Measurements from ENCODE around the gene PROCR.
"Not testable (repeated sequence)": the region's sequence is repeated elsewhere in the genome, so short reads cannot be mapped to it uniquely, and the experiment has no call there.

The PROCR gene

GRCh38 chr20:35164531-35164930 is 7.3 kb upstream of the PROCR start:
- not testable (repeated sequence) for DNase-seq

- DNase-seq = no peak
Observed at GRCh38 chr20:35165221-35166185, 6.4 kb upstream of the PROCR start.

GRCh38 chr20:35166242-35166830 is 5.5 kb upstream of the PROCR start:
- peak in 6 of 56 donors; percentile 0 to 10 (median 3) for DNase-seq

- DNase-seq = no peak
Observed at GRCh38 chr20:35167787-35168186, 4.1 kb upstream of the PROCR start.

- not testable (repeated sequence) for DNase-seq
Observed at GRCh38 chr20:35168701-35169409, 3.0 kb upstream of the PROCR start.

GRCh38 chr20:35171438-35171752 is 477 bp upstream of the PROCR start:
- no peak for DNase-seq

GRCh38 chr20:35172434-35172806 is 548 bp downstream of the PROCR start:
- no peak for DNase-seq

GRCh38 chr20:35173576-35174192 is 1.8 kb downstream of the PROCR start:
- no peak for DNase-seq

- DNase-seq = peak in 11 of 56 donors; percentile 0 to 19 (median 4)
Observed at GRCh38 chr20:35174458-35175216, 2.8 kb downstream of the PROCR start.

GRCh38 chr20:35176132-35176531 is 4.3 kb downstream of the PROCR start:
- no peak for DNase-seq

GRCh38 chr20:35179292-35180212 is 7.7 kb downstream of the PROCR start:
- DNase-seq = no peak

- DNase-seq = no peak
Observed at GRCh38 chr20:35180266-35180665, 8.4 kb downstream of the PROCR start.

- DNase-seq = no peak
Observed at GRCh38 chr20:35181731-35182130, 9.9 kb downstream of the PROCR start.

- not testable (repeated sequence) for DNase-seq
Observed at GRCh38 chr20:35186691-35187289, 14.9 kb downstream of the PROCR start.

- DNase-seq = no peak
Observed at GRCh38 chr20:35187584-35188190, 15.8 kb downstream of the PROCR start.

- not testable (repeated sequence) for DNase-seq
Observed at GRCh38 chr20:35189223-35189622, 17.4 kb downstream of the PROCR start.

GRCh38 chr20:35190556-35190955 is 18.7 kb downstream of the PROCR start:
- DNase-seq = no peak

- DNase-seq = no peak
Observed at GRCh38 chr20:35191419-35192117, 19.7 kb downstream of the PROCR start.

All from nucleus accumbens (tissue), 56 donors.